ENCODE data around the gene DSTN. TPM values are rescaled to one million over a fixed set of nuclear protein-coding genes. Genes with fewer than 3 reads are reported as not detected.

Gene DSTN
- total RNA-seq, 1 experiment from 2014 or later, result 202 TPM

GRCh38 chr20:17601957-17602356 is 32.1 kb downstream of the DSTN start:
- ChIA-PET RAD21 (ENCODE audit: low non-redundant PET in 1 of 2, low total read pairs in 2 of 2, uncharacterized antibody in 2 of 2, unreplicated experiment in 2 of 2) (interaction anchor here in 1 of 2 experiments (0.6 kb wide), 1 partner anchor 10 kb away, joined by 3 read pairs; no protein-coding TSS in a partner anchor), CTCF (interaction anchor here (0.8 to 2.0 kb wide), 2 partner anchors 9 to 65 kb away, joined by 3 to 6 read pairs; no protein-coding TSS in a partner anchor), POLR2A (interaction anchor here (1.2 to 1.4 kb wide), 2 partner anchors 9 to 32 kb away, joined by 3 to 4 read pairs; partner anchors contain the start of gene DSTN)
- peaks cover 79% of the 10 kb centered on the region for H3K79me2 ChIP-seq (ENCODE audit: insufficient read depth, low read length)
- no peak overlapping the region for H3K9ac ChIP-seq (ENCODE audit: low read length)
- DNase-seq (ENCODE audit: low read depth, low spot score) (no peak), ATAC-seq (no peak)
- H4K20me1 ChIP-seq (ENCODE audit: insufficient read depth), result 0 out of 2 replicates have a peak, but pooled peaks cover 9% of the 10 kb centered on the region
- H3K27ac ChIP-seq (ENCODE audit: low read depth, low read length), result no peak overlapping the region
- H3K27me3 ChIP-seq (ENCODE audit: insufficient read depth, low read length), result no peaks in the 10 kb centered on the region
- TSS peak; percentile 11 for BruUV-seq (replicated peaks)
- no peaks in the 10 kb centered on the region for H3K4me1 ChIP-seq (ENCODE audit: control insufficient read depth in 1 of 2, insufficient read depth in 2 of 2, low read length in 2 of 2)
- no peaks in the 10 kb centered on the region for H3K9me3 ChIP-seq (ENCODE audit: control insufficient read depth in 1 of 2, insufficient read depth in 1 of 2, low read depth in 1 of 2, low read length in 2 of 2)
- peaks cover 10 to 33% of the 10 kb centered on the region in 2 experiments; a peak in 3 of 4 replicates for H3K36me3 ChIP-seq (ENCODE audit: control insufficient read depth in 1 of 2, insufficient read depth in 2 of 2, low read length in 2 of 2)
- no peak for TF ChIP-seq REST (IDR thresholded peaks at IDR 0.05; ENCODE audit: low read depth)
- no peak for TF ChIP-seq FOSL1 (IDR thresholded peaks at IDR 0.05; ENCODE audit: low read depth)
- TF ChIP-seq ELF1 (IDR thresholded peaks at IDR 0.05; ENCODE audit: borderline replicate concordance, low read depth), result no peak
- TF ChIP-seq POLR2A (IDR thresholded peaks at IDR 0.05; ENCODE audit: borderline replicate concordance, extremely low read depth, insufficient read depth, insufficient read length), result no peak
- no peak for TF ChIP-seq SRF (IDR thresholded peaks at IDR 0.05; ENCODE audit: low read depth)
- TF ChIP-seq CBX3 (IDR thresholded peaks at IDR 0.05; ENCODE audit: low read depth), result no peak
- no peak for TF ChIP-seq EZH2phosphoT487 (IDR thresholded peaks at IDR 0.05; ENCODE audit: borderline replicate concordance)
- TF ChIP-seq CTCF (IDR thresholded peaks at IDR 0.05 in 2 of 3, conservative IDR thresholded peaks at IDR 0.05 in 1 of 3; ENCODE audit: borderline replicate concordance in 1 of 3, insufficient read depth in 1 of 3, low read depth in 2 of 3, low read length in 2 of 3), result no peak
- no peak for TF ChIP-seq EGR1 (IDR thresholded peaks at IDR 0.05; ENCODE audit: low read depth)
- TF ChIP-seq SP1 (IDR thresholded peaks at IDR 0.05; ENCODE audit: low read depth), result no peak
- no peak for TF ChIP-seq RAD21 (IDR thresholded peaks at IDR 0.05; ENCODE audit: low read depth)
- no peak for TF ChIP-seq EZH2 (IDR thresholded peaks at IDR 0.05)
- no peak overlapping the region for H2AFZ ChIP-seq (ENCODE audit: low read depth, low read length, poor library complexity, severe bottlenecking)
- no peak overlapping the region for H3K4me3 ChIP-seq (replicated peaks in 1 of 2; ENCODE audit: low read depth in 1 of 2, low read length in 2 of 2)
- H3K4me2 ChIP-seq (ENCODE audit: low read length), result no peak overlapping the region
- intact Hi-C loops (cut with micrococcal nuclease), result no loop called here
- no peaks in the 10 kb centered on the region for H3K9me2 ChIP-seq (ENCODE audit: insufficient read depth)
